Liver (tissue), 9 donors: ENCODE results near the gene RBM3. TPM values are rescaled to one million over a fixed set of nuclear protein-coding genes. Genes with fewer than 3 reads are reported as not detected.

Experiments
- DNase-seq: peaks from one replicate; pipeline ENCODE4 v3.0.0-alpha.2; 2017; ENCODE audit warnings: low spot score
- H3K27ac ChIP-seq, 2 donors: one replicate each; pipeline ENCODE4 v1.7.0; 2013; ENCODE audit warnings: inconsistent platforms in 2 of 2, low read length in 2 of 2, control low read depth in 1 of 2, low read depth in 1 of 2, mild to moderate bottlenecking in 1 of 2
- H3K27me3 ChIP-seq, 4 donors: one replicate each; pipeline versions ENCODE4 v1.6.1 to v1.7.0; 2013; ENCODE audit warnings: low read length in 3 of 4, inconsistent platforms in 1 of 4, mild to moderate bottlenecking in 1 of 4, moderate library complexity in 1 of 4; ENCODE audit not compliant: control insufficient read depth in 4 of 4, insufficient read depth in 4 of 4
- H3K36me3 ChIP-seq, 4 donors: one replicate each; pipeline versions ENCODE4 v1.6.1 to v1.7.0; 2013; ENCODE audit warnings: low read length in 3 of 4, mild to moderate bottlenecking in 3 of 4, low read depth in 1 of 4, moderate library complexity in 1 of 4; ENCODE audit not compliant: control insufficient read depth in 4 of 4, insufficient read depth in 3 of 4
- H3K4me1 ChIP-seq, 4 donors: one replicate each; pipeline versions ENCODE4 v1.6.1 to v1.7.0; 2013; ENCODE audit warnings: low read length in 3 of 4, mild to moderate bottlenecking in 3 of 4, moderate library complexity in 1 of 4; ENCODE audit not compliant: control insufficient read depth in 4 of 4, insufficient read depth in 4 of 4
- H3K4me3 ChIP-seq, 3 donors: one replicate each; pipeline versions ENCODE4 v1.6.1 to v1.7.0; 2013; ENCODE audit warnings: low read length in 3 of 3, control low read depth in 1 of 3, low read depth in 1 of 3, mild to moderate bottlenecking in 1 of 3
- H3K9ac ChIP-seq, 2 donors: one replicate each; pipeline ENCODE4 v1.7.0; 2013; ENCODE audit warnings: low read length in 2 of 2, mild to moderate bottlenecking in 2 of 2, moderate library complexity in 2 of 2, control low read depth in 1 of 2, low read depth in 1 of 2
- H3K9me3 ChIP-seq, 4 donors: one replicate each; pipeline versions ENCODE4 v1.6.1 to v1.7.0; 2013; ENCODE audit warnings: low read length in 3 of 4; ENCODE audit not compliant: control insufficient read depth in 4 of 4
- ATF3 ChIP-seq: IDR thresholded peaks from 2 replicates; pipeline ENCODE4 v1.6.1; 2016; ENCODE audit warnings: antibody characterized with exemption
- FOXA1 ChIP-seq: IDR thresholded peaks from 2 replicates; pipeline ENCODE4 v1.6.1; 2016; ENCODE audit warnings: antibody characterized with exemption
- FOXA2 ChIP-seq: IDR thresholded peaks from 2 replicates; pipeline ENCODE4 v1.6.1; 2016; ENCODE audit warnings: antibody characterized with exemption
- GABPA ChIP-seq, 2 donors: IDR thresholded peaks in 1 of 2; conservative IDR thresholded peaks in 1 of 2; 2 replicates each; pipeline ENCODE4 v1.6.1; 2016; ENCODE audit warnings: antibody characterized with exemption in 2 of 2, mild to moderate bottlenecking in 1 of 2, moderate library complexity in 1 of 2
- HNF4A ChIP-seq, 2 donors: conservative IDR thresholded peaks; 2 replicates each; pipeline ENCODE4 v1.6.1; 2016; ENCODE audit warnings: antibody characterized with exemption in 2 of 2, mild to moderate bottlenecking in 2 of 2
- HNF4G ChIP-seq: IDR thresholded peaks from 2 replicates; pipeline ENCODE4 v1.6.1; 2016; ENCODE audit warnings: antibody characterized with exemption
- JUND ChIP-seq, 2 donors: IDR thresholded peaks; 2 replicates each; pipeline ENCODE4 v1.6.1; 2016; ENCODE audit warnings: antibody characterized with exemption in 2 of 2
- MAX ChIP-seq: IDR thresholded peaks from 2 replicates; pipeline ENCODE4 v1.6.1; 2016; ENCODE audit warnings: antibody characterized with exemption
- RAD21 ChIP-seq, 2 donors: IDR thresholded peaks; 2 replicates each; pipeline ENCODE4 v1.6.1; 2016; ENCODE audit warnings: antibody characterized with exemption in 2 of 2, mild to moderate bottlenecking in 2 of 2
- RXRA ChIP-seq, 2 donors: IDR thresholded peaks; 2 replicates each; pipeline ENCODE4 v1.6.1; 2017 to 2018; ENCODE audit warnings: antibody characterized with exemption in 2 of 2, mild to moderate bottlenecking in 1 of 2
- SP1 ChIP-seq: IDR thresholded peaks from 2 replicates; pipeline ENCODE4 v1.6.1; 2018; ENCODE audit warnings: antibody characterized with exemption, mild to moderate bottlenecking
- TAF1 ChIP-seq: conservative IDR thresholded peaks from 2 replicates; pipeline ENCODE4 v1.6.1; 2016; ENCODE audit warnings: antibody characterized with exemption, mild to moderate bottlenecking
- YY1 ChIP-seq: IDR thresholded peaks from 2 replicates; pipeline ENCODE4 v1.6.1; 2016; ENCODE audit warnings: antibody characterized with exemption, mild to moderate bottlenecking
- ZBTB33 ChIP-seq: IDR thresholded peaks from 2 replicates; pipeline ENCODE4 v1.6.1; 2016; ENCODE audit warnings: antibody characterized with exemption
- WGBS: extraction: QIAGEN DNeasy Blood & Tissue Kit; methylation state at CpG from one replicate; pipeline ENCODE4 v1.1.7; 2013; 5-methylcytosine and 5-hydroxymethylcytosine counted together
- polyA plus RNA-seq, 2 donors: library from polyadenylated mRNA; stranded (reverse) in 1 of 2; unstranded in 1 of 2; fragments of 200-250 nt in 1 of 2; fragments of >200 nt in 1 of 2; fragmentation: Nextera tagmentation in 1 of 2; extraction: Ambion mirVana in 1 of 2; gene quantifications; one replicate each; pipeline versions ENCODE4 v1.2.1 to v1.2.3, GENCODE V29; 2013 to 2015
- total RNA-seq, 2 donors: library from RNA; depleted of rRNA; stranded (reverse); fragments of >200 nt; gene quantifications; one replicate each; pipeline ENCODE4 v1.2.3, GENCODE V29; 2014
- TF ChIP-seq, protein P1 (sequence below): IDR thresholded peaks from 2 replicates; pipeline ENCODE4 v1.6.1; 2016; ENCODE audit warnings: antibody characterized with exemption, mild to moderate bottlenecking
- TF ChIP-seq, protein P2 (sequence below): fragments of 150-350 bp; IDR thresholded peaks from 2 replicates; pipeline ENCODE4 v1.5.1; 2017; ENCODE audit warnings: improper control_type of control experiment, low read depth, low read length; ENCODE audit not compliant: missing input control
- donor health status: healthy.
- donor health status: healthy.
- donor health status: healthy.
- donor health status: healthy.
- donor health status: healthy.

Gene RBM3
- total and polyA plus RNA-seq, 4 donors = 28.6 to 87.3 (median 62.1) TPM

- H3K4me1 ChIP-seq = no peaks in the 10 kb centered on the region
- no peaks in the 10 kb centered on the region for H3K36me3 ChIP-seq
- H3K9ac ChIP-seq = no peak overlapping the region
- no peak overlapping the region for H3K4me3 ChIP-seq
- H3K27ac ChIP-seq = no peak overlapping the region
- no peaks in the 10 kb centered on the region for H3K27me3 ChIP-seq
- no peak for DNase-seq
- no peaks in the 10 kb centered on the region for H3K9me3 ChIP-seq
- TF ChIP-seq TAF1 (no peak), GABPA (IDR thresholded peaks at IDR 0.05 in 1 of 2, conservative IDR thresholded peaks at IDR 0.05 in 1 of 2) (no peak), SP1 (no peak), YY1 (no peak), FOXA1 (no peak), FOXA2 (no peak), JUND (IDR thresholded peaks at IDR 0.05) (no peak), HNF4G (no peak), HNF4A (conservative IDR thresholded peaks at IDR 0.05) (no peak), MAX (no peak), RAD21 (IDR thresholded peaks at IDR 0.05) (no peak), ATF3 (no peak), RXRA (IDR thresholded peaks at IDR 0.05) (no peak), ZBTB33 (no peak)
- TF ChIP-seq, protein P1, sequence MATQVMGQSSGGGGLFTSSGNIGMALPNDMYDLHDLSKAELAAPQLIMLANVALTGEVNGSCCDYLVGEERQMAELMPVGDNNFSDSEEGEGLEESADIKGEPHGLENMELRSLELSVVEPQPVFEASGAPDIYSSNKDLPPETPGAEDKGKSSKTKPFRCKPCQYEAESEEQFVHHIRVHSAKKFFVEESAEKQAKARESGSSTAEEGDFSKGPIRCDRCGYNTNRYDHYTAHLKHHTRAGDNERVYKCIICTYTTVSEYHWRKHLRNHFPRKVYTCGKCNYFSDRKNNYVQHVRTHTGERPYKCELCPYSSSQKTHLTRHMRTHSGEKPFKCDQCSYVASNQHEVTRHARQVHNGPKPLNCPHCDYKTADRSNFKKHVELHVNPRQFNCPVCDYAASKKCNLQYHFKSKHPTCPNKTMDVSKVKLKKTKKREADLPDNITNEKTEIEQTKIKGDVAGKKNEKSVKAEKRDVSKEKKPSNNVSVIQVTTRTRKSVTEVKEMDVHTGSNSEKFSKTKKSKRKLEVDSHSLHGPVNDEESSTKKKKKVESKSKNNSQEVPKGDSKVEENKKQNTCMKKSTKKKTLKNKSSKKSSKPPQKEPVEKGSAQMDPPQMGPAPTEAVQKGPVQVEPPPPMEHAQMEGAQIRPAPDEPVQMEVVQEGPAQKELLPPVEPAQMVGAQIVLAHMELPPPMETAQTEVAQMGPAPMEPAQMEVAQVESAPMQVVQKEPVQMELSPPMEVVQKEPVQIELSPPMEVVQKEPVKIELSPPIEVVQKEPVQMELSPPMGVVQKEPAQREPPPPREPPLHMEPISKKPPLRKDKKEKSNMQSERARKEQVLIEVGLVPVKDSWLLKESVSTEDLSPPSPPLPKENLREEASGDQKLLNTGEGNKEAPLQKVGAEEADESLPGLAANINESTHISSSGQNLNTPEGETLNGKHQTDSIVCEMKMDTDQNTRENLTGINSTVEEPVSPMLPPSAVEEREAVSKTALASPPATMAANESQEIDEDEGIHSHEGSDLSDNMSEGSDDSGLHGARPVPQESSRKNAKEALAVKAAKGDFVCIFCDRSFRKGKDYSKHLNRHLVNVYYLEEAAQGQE = no peak
- TF ChIP-seq, protein P2, sequence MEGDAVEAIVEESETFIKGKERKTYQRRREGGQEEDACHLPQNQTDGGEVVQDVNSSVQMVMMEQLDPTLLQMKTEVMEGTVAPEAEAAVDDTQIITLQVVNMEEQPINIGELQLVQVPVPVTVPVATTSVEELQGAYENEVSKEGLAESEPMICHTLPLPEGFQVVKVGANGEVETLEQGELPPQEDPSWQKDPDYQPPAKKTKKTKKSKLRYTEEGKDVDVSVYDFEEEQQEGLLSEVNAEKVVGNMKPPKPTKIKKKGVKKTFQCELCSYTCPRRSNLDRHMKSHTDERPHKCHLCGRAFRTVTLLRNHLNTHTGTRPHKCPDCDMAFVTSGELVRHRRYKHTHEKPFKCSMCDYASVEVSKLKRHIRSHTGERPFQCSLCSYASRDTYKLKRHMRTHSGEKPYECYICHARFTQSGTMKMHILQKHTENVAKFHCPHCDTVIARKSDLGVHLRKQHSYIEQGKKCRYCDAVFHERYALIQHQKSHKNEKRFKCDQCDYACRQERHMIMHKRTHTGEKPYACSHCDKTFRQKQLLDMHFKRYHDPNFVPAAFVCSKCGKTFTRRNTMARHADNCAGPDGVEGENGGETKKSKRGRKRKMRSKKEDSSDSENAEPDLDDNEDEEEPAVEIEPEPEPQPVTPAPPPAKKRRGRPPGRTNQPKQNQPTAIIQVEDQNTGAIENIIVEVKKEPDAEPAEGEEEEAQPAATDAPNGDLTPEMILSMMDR = no peak
- 83% methylated on average over 6 of the region's 6 CpGs for WGBS
Observed at GRCh38 chrX:48613502-48614160, 39.3 kb downstream of the RBM3 start.
